Inflammatory macrophage (primary cell): Measurements from ENCODE around the gene STEAP1.
A peak's percentile ranks its signal among the peaks of the same experiment; 100 is the strongest.
"Not testable (repeated sequence)": the region's sequence is repeated elsewhere in the genome, so short reads cannot be mapped to it uniquely, and the experiment has no call there.

ENCODE experiments used
- DNase-seq, 2 donors: peaks; one replicate each; pipeline ENCODE4 v3.0.0-alpha.2; 2020 to 2022
- total RNA-seq, 18 experiments: gene quantifications; one replicate each; lab custom pipeline; 2026; ENCODE audit warnings: mixed read lengths in 6 of 18, inconsistent platforms in 2 of 18; lab: John Stamatoyannopoulos, UW

Gene STEAP1
- total RNA-seq = 0 to 0.23 (median 0.09) reads per million in 18 experiments

GRCh38 chr7:90153943-90154771 is at the start of gene STEAP1:
TSS of gene STEAP1 (plus strand) at chr7:90154469. CDS start at chr7:90159789, 5,320 bp downstream.
- peak; percentile 90 to 91 for DNase-seq

- not testable (repeated sequence) for DNase-seq
Measured at GRCh38 chr7:90114972-90115371, 39.3 kb upstream of the STEAP1 start.

- DNase-seq = not testable (repeated sequence)
Measured at GRCh38 chr7:90118551-90119177, 35.6 kb upstream of the STEAP1 start.

- no peak for DNase-seq
Measured at GRCh38 chr7:90119178-90119971, 34.9 kb upstream of the STEAP1 start.

GRCh38 chr7:90120205-90120604 is 34.1 kb upstream of the STEAP1 start:
- not testable (repeated sequence) for DNase-seq

- DNase-seq = not testable (repeated sequence)
Measured at GRCh38 chr7:90131746-90132145, 22.5 kb upstream of the STEAP1 start.

- DNase-seq = not testable (repeated sequence)
Measured at GRCh38 chr7:90147079-90147960, 6.9 kb upstream of the STEAP1 start.

- not testable (repeated sequence) for DNase-seq
Measured at GRCh38 chr7:90149428-90149827, 4.8 kb upstream of the STEAP1 start.

GRCh38 chr7:90151884-90152283 is 2.4 kb upstream of the STEAP1 start:
- DNase-seq = not testable (repeated sequence)

- DNase-seq = peak; percentile 39 to 56
Measured at GRCh38 chr7:90152642-90153253, 1.5 kb upstream of the STEAP1 start.

- DNase-seq = no peak
Measured at GRCh38 chr7:90155206-90155605, 937 bp downstream of the STEAP1 start.

- peak in 1 of 2 donors; percentile 31 for DNase-seq
Measured at GRCh38 chr7:90157331-90157730, 3.1 kb downstream of the STEAP1 start.

GRCh38 chr7:90157761-90158350 is 3.6 kb downstream of the STEAP1 start:
- not testable (repeated sequence) for DNase-seq

- no peak for DNase-seq
Measured at GRCh38 chr7:90163534-90163933, 9.3 kb downstream of the STEAP1 start.

- DNase-seq = no peak
Measured at GRCh38 chr7:90165724-90166123, 11.5 kb downstream of the STEAP1 start.

GRCh38 chr7:90166153-90166552 is 11.9 kb downstream of the STEAP1 start:
- DNase-seq = no peak

- no peak for DNase-seq
Measured at GRCh38 chr7:90167361-90167760, 13.1 kb downstream of the STEAP1 start.

GRCh38 chr7:90169891-90170290 is 15.6 kb downstream of the STEAP1 start:
- DNase-seq = no peak

- no peak for DNase-seq
Measured at GRCh38 chr7:90172121-90172520, 17.9 kb downstream of the STEAP1 start.

- DNase-seq = no peak
Measured at GRCh38 chr7:90172624-90173023, 18.4 kb downstream of the STEAP1 start.
